ENCODE results near the gene STAMBP. TPM values are rescaled to one million over a fixed set of nuclear protein-coding genes. Genes with fewer than 3 reads are reported as not detected.
"Not testable (repeated sequence)": the region's sequence is repeated elsewhere in the genome, so short reads cannot be mapped to it uniquely, and the experiment has no call there.

Gene STAMBP
- total and polyA plus RNA-seq, 3 donors from 2014 or later: 47.4 to 51.2 (median 49.0) TPM

GRCh38 chr2:73868204-73868978 lies 39.6 kb downstream of the STAMBP start:
- Histone ChIP-seq H3K27ac (no peak overlapping the region), H3K36me3 (ENCODE audit: low read depth, missing control alignments) (no peaks in the 10 kb centered on the region), H3K9me3 (no peaks in the 10 kb centered on the region), H3K4me3 (no peak overlapping the region), H3K27me3 (no peaks in the 10 kb centered on the region), H3K4me1 (no peaks in the 10 kb centered on the region)
- 70 to 82% methylated on average over 9 of the region's 9 CpGs for WGBS, 2 donors
- no peak for TF ChIP-seq POLR2A (IDR thresholded peaks at IDR 0.05)
- TF ChIP-seq CTCF (IDR thresholded peaks at IDR 0.05): no peak
- intact Hi-C loops (cut with DNase I; ENCODE audit: low total_unique reads): no loop called here
- no peak for DNase-seq

GRCh38 chr2:73870084-73870483 lies 41.3 kb downstream of the STAMBP start:
- intact Hi-C loops (cut with DNase I; ENCODE audit: low total_unique reads): no loop called here
- DNase-seq: peak; percentile 32
- no peak overlapping the region for H3K27ac ChIP-seq
- TF ChIP-seq CTCF (IDR thresholded peaks at IDR 0.05) (no peak), POLR2A (IDR thresholded peaks at IDR 0.05) (no peak)
- no peaks in the 10 kb centered on the region for H3K4me1 ChIP-seq
- 49 to 53% methylated on average over 4 of the region's 4 CpGs for WGBS, 2 donors
- H3K9me3 ChIP-seq: no peaks in the 10 kb centered on the region
- no peaks in the 10 kb centered on the region for H3K36me3 ChIP-seq (ENCODE audit: low read depth, missing control alignments)
- H3K4me3 ChIP-seq: no peak overlapping the region
- no peaks in the 10 kb centered on the region for H3K27me3 ChIP-seq

- no peak for DNase-seq
- intact Hi-C loops (cut with DNase I; ENCODE audit: low total_unique reads): no loop called here
- no peaks in the 10 kb centered on the region for H3K36me3 ChIP-seq (ENCODE audit: low read depth, missing control alignments)
- no peaks in the 10 kb centered on the region for H3K27me3 ChIP-seq
- TF ChIP-seq POLR2A (IDR thresholded peaks at IDR 0.05) (no peak), CTCF (IDR thresholded peaks at IDR 0.05) (no peak)
- 73 to 76% methylated on average over 9 of the region's 9 CpGs for WGBS, 2 donors
- H3K4me1 ChIP-seq: no peaks in the 10 kb centered on the region
- H3K9me3 ChIP-seq: no peaks in the 10 kb centered on the region
- H3K4me3 ChIP-seq: no peak overlapping the region
- H3K27ac ChIP-seq: no peak overlapping the region
Measured at GRCh38 chr2:73877071-73877802, 48.5 kb downstream of the STAMBP start.

GRCh38 chr2:73877984-73878383 lies 49.2 kb downstream of the STAMBP start:
- DNase-seq; H3K36me3 ChIP-seq (ENCODE audit: low read depth, missing control alignments); H3K27ac ChIP-seq; H3K4me1 ChIP-seq; intact Hi-C loops (cut with DNase I; ENCODE audit: low total_unique reads); H3K4me3 ChIP-seq; H3K27me3 ChIP-seq; H3K9me3 ChIP-seq: not testable (repeated sequence)
- 94 to 98% methylated on average over 5 of the region's 5 CpGs for WGBS, 2 donors

GRCh38 chr2:73885406-73885805 lies 56.6 kb downstream of the STAMBP start:
- H3K4me3 ChIP-seq: no peak overlapping the region
- no peaks in the 10 kb centered on the region for H3K27me3 ChIP-seq
- TF ChIP-seq POLR2A (IDR thresholded peaks at IDR 0.05): no peak
- TF ChIP-seq CTCF (IDR thresholded peaks at IDR 0.05): no peak
- WGBS, 2 donors: 68 to 69% methylated on average over 2 of the region's 2 CpGs
- H3K36me3 ChIP-seq (ENCODE audit: low read depth, missing control alignments): no peaks in the 10 kb centered on the region
- intact Hi-C loops (cut with DNase I; ENCODE audit: low total_unique reads): no loop called here
- no peaks in the 10 kb centered on the region for H3K9me3 ChIP-seq
- no peaks in the 10 kb centered on the region for H3K4me1 ChIP-seq
- H3K27ac ChIP-seq: no peak overlapping the region
- no peak for DNase-seq
